Right lung (tissue), 5 donors: ENCODE data around the gene CAMK1D. TPM values are rescaled to one million over a fixed set of nuclear protein-coding genes. Genes with fewer than 3 reads are reported as not detected.

Source experiments
- DNase-seq, 2 donors: peaks; one replicate each; pipeline ENCODE4 v3.0.0-alpha.2; 2013
- polyA plus RNA-seq, 5 donors: library from polyadenylated mRNA; unstranded; fragments of 120-200 nt; gene quantifications; one replicate each; pipeline versions ENCODE4 v1.2.1 to v1.2.3, GENCODE V29; 2013; ENCODE audit warnings: inconsistent platforms in 1 of 5, low replicate concordance in 1 of 5; ENCODE audit not compliant: insufficient read length in 5 of 5, insufficient read depth in 1 of 5

The CAMK1D gene
- polyA plus RNA-seq, 5 donors, result 3.6 to 5.4 (median 4.6) TPM

- no peak for DNase-seq
Measured at GRCh38 chr10:12400266-12400931, 51.1 kb downstream of the CAMK1D start.

- DNase-seq, result no peak
Measured at GRCh38 chr10:12401466-12401865, 52.1 kb downstream of the CAMK1D start.

GRCh38 chr10:12403119-12403518 lies 53.8 kb downstream of the CAMK1D start:
- DNase-seq, result no peak

GRCh38 chr10:12405342-12406320 lies 56.3 kb downstream of the CAMK1D start:
- peak in 1 of 2 donors; percentile 43 for DNase-seq

- DNase-seq, result no peak
Measured at GRCh38 chr10:12406764-12407400, 57.5 kb downstream of the CAMK1D start.

GRCh38 chr10:12408472-12408871 lies 59.1 kb downstream of the CAMK1D start:
- no peak for DNase-seq

GRCh38 chr10:12409161-12409560 lies 59.8 kb downstream of the CAMK1D start:
- DNase-seq, result no peak

- no peak for DNase-seq
Measured at GRCh38 chr10:12409613-12410012, 60.3 kb downstream of the CAMK1D start.

GRCh38 chr10:12412666-12413368 lies 63.5 kb downstream of the CAMK1D start:
- DNase-seq, result no peak

- no peak for DNase-seq
Measured at GRCh38 chr10:12413369-12413711, 64.0 kb downstream of the CAMK1D start.

- DNase-seq, result no peak
Measured at GRCh38 chr10:12414278-12414989, 65.1 kb downstream of the CAMK1D start.

GRCh38 chr10:12416344-12417050 lies 67.2 kb downstream of the CAMK1D start:
- no peak for DNase-seq

GRCh38 chr10:12417331-12417730 lies 68.0 kb downstream of the CAMK1D start:
- no peak for DNase-seq

- DNase-seq, result no peak
Measured at GRCh38 chr10:12418000-12418399, 68.7 kb downstream of the CAMK1D start.

GRCh38 chr10:12418725-12419261 lies 69.4 kb downstream of the CAMK1D start:
- DNase-seq, result no peak

GRCh38 chr10:12419262-12419847 lies 70.0 kb downstream of the CAMK1D start:
- DNase-seq, result no peak

GRCh38 chr10:12420530-12421120 lies 71.3 kb downstream of the CAMK1D start:
- no peak for DNase-seq

- no peak for DNase-seq
Measured at GRCh38 chr10:12422189-12422588, 72.8 kb downstream of the CAMK1D start.

GRCh38 chr10:12423896-12424295 lies 74.5 kb downstream of the CAMK1D start:
- no peak for DNase-seq
